NCI-H2081 (cell line): ENCODE data around the gene PRR20G.
"Not testable (repeated sequence)": the region's sequence is repeated elsewhere in the genome, so short reads cannot be mapped to it uniquely, and the experiment has no call there.

ENCODE experiments used
- DNase-seq, 2 experiments: peaks; one replicate each; lab custom pipeline; 2025; lab: John Stamatoyannopoulos, UW

The PRR20G gene

GRCh38 chr3:127299276-127299675 is 11.4 kb upstream of the PRR20G start:
- no peak for DNase-seq

GRCh38 chr3:127296959-127297358 is 9.1 kb upstream of the PRR20G start:
- no peak for DNase-seq

GRCh38 chr3:127296166-127296565 is 8.3 kb upstream of the PRR20G start:
- no peak for DNase-seq

- DNase-seq = not testable (repeated sequence)
Observed at GRCh38 chr3:127293650-127294049, 5.8 kb upstream of the PRR20G start.

GRCh38 chr3:127291611-127292010 is 3.8 kb upstream of the PRR20G start:
- DNase-seq = no peak

GRCh38 chr3:127291114-127291513 is 3.3 kb upstream of the PRR20G start:
- DNase-seq = no peak

GRCh38 chr3:127289706-127290575 is 2.1 kb upstream of the PRR20G start:
- DNase-seq = no peak

GRCh38 chr3:127288921-127289705 is 1.3 kb upstream of the PRR20G start:
- DNase-seq = no peak

GRCh38 chr3:127288343-127288742 is 497 bp upstream of the PRR20G start:
- DNase-seq = no peak

GRCh38 chr3:127286571-127287140 is 1.2 kb downstream of the PRR20G start:
- no peak for DNase-seq

GRCh38 chr3:127284258-127284657 is 3.6 kb downstream of the PRR20G start:
- no peak for DNase-seq

GRCh38 chr3:127277561-127277960 is 10.3 kb downstream of the PRR20G start:
- DNase-seq = no peak

GRCh38 chr3:127276995-127277394 is 10.9 kb downstream of the PRR20G start:
- no peak for DNase-seq

- no peak for DNase-seq
Observed at GRCh38 chr3:127276396-127276795, 11.4 kb downstream of the PRR20G start.

- no peak for DNase-seq
Observed at GRCh38 chr3:127275287-127275781, 12.5 kb downstream of the PRR20G start.

GRCh38 chr3:127274200-127274760 is 13.6 kb downstream of the PRR20G start:
- no peak for DNase-seq

GRCh38 chr3:127273206-127273605 is 14.6 kb downstream of the PRR20G start:
- DNase-seq = no peak

GRCh38 chr3:127266186-127266585 is 21.7 kb downstream of the PRR20G start:
- no peak for DNase-seq

GRCh38 chr3:127265581-127265981 is 22.3 kb downstream of the PRR20G start:
- DNase-seq = no peak

- DNase-seq = no peak
Observed at GRCh38 chr3:127264794-127265514, 22.9 kb downstream of the PRR20G start.

GRCh38 chr3:127264292-127264691 is 23.6 kb downstream of the PRR20G start:
- no peak for DNase-seq
